RWPE2 (cell line): ENCODE data around the gene RLF.

ENCODE experiments used
- ATAC-seq: fragments of 200-7000 bp; cut with Tn5 transposase; 3 replicates; pipeline ENCODE4 v1.9.1; 2021; ENCODE audit warnings: low read depth
- DNase-seq: peaks from one replicate; pipeline ENCODE4 v3.0.0-alpha.2; 2020; ENCODE audit warnings: low spot score
- H3K27ac ChIP-seq: fragments of 450-650 bp; 2 replicates; pipeline ENCODE4 v1.5.1; 2017; ENCODE audit warnings: mild to moderate bottlenecking; ENCODE audit not compliant: poor library complexity, severe bottlenecking
- H3K27me3 ChIP-seq: fragments of 250-450 bp; sonication (Bioruptor Pico); 2 replicates; pipeline ENCODE4 v1.5.1; 2021; ENCODE audit warnings: mild to moderate bottlenecking, moderate library complexity; ENCODE audit not compliant: insufficient read depth, poor library complexity, severe bottlenecking
- H3K36me3 ChIP-seq: fragments of 250-450 bp; sonication (Bioruptor Pico); 2 replicates; pipeline ENCODE4 v1.5.1; 2020; ENCODE audit warnings: low read depth, mild to moderate bottlenecking, moderate library complexity
- H3K4me1 ChIP-seq: fragments of 250-450 bp; sonication (Bioruptor Pico); 2 replicates; pipeline ENCODE4 v1.5.1; 2021; ENCODE audit warnings: mild to moderate bottlenecking, moderate library complexity; ENCODE audit not compliant: insufficient read depth, poor library complexity, severe bottlenecking
- H3K4me3 ChIP-seq: fragments of 250-450 bp; sonication (Bioruptor Pico); 2 replicates; pipeline ENCODE4 v1.5.1; 2021; ENCODE audit warnings: mild to moderate bottlenecking, moderate library complexity; ENCODE audit not compliant: severe bottlenecking
- H3K9me3 ChIP-seq: fragments of 250-450 bp; sonication (Bioruptor Pico); 2 replicates; pipeline ENCODE4 v1.5.1; 2021; ENCODE audit warnings: mild to moderate bottlenecking, moderate library complexity; ENCODE audit not compliant: severe bottlenecking
- CTCF ChIP-seq: fragments of 450-650 bp; IDR thresholded peaks from one replicate; pipeline ENCODE4 v1.5.1; 2017; ENCODE audit warnings: mild to moderate bottlenecking, moderate library complexity; ENCODE audit not compliant: poor library complexity, severe bottlenecking

The RLF gene

DNA sequence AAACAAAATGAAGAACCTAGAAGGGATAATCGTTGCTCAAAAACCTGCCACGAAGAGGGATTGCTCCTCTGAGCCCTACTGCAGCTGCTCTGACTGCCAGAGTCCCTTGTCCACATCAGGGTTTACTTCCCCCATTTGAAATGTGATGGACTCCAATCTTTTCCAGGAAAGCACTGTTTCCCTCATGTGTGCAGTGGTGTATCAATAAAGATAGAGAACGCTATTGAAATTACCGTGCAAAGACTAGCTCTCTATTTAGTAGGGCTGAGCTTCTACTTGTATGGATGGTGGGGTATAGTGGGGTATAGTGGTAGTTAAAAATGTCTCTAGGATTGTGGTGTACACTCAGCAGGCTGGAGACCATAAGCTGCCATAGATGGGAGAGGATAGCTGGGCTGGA is 90.3 kb downstream of the RLF start:
- H3K9me3 ChIP-seq, result no peaks in the 10 kb centered on the region

GRCh38 chr1:40252601-40253000 is 91.4 kb downstream of the RLF start:
- Histone ChIP-seq H3K27me3 (no peaks in the 10 kb centered on the region), H3K4me1 (peaks cover 10% of the 10 kb centered on the region), H3K36me3 (no peaks in the 10 kb centered on the region), H3K4me3 (no peak overlapping the region), H3K27ac (no peak overlapping the region), H3K9me3 (no peaks in the 10 kb centered on the region)
- ATAC-seq, result no peak
- DNase-seq, result no peak
- no peak for TF ChIP-seq CTCF

More for the DNA sequence above, 90.3 kb downstream of the RLF start:
- Histone ChIP-seq H3K27me3 (no peaks in the 10 kb centered on the region), H3K36me3 (no peaks in the 10 kb centered on the region), H3K27ac (no peak overlapping the region), H3K4me1 (peaks cover 7% of the 10 kb centered on the region), H3K4me3 (no peak overlapping the region)
- no peak for TF ChIP-seq CTCF
- no peak for DNase-seq
- ATAC-seq, result no peak

DNA sequence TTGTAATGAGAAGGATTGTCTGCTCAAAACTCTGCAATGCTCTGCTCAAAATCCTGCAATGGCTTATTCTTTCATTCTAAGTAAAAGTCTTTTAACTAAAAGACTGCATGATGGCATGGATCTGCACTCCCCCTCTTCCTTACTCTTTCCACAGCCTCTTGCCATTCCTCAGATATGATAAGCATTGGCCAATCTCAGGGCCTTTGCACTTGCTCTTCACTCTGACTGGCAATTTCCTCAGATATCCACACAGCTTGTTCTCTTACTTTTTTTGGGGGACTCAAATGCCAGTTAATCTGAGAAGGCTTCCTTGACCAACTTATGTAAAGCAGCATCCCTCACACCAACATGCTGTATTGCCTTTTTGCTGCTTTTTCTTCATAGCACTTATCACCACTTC is 94.0 kb downstream of the RLF start:
- TF ChIP-seq CTCF, result no peak
- Histone ChIP-seq H3K27me3 (no peaks in the 10 kb centered on the region), H3K4me1 (peaks cover 12% of the 10 kb centered on the region), H3K9me3 (no peaks in the 10 kb centered on the region), H3K4me3 (no peak overlapping the region), H3K36me3 (peaks cover 8% of the 10 kb centered on the region), H3K27ac (no peak overlapping the region)
- no peak for ATAC-seq
- DNase-seq, result no peak

DNA sequence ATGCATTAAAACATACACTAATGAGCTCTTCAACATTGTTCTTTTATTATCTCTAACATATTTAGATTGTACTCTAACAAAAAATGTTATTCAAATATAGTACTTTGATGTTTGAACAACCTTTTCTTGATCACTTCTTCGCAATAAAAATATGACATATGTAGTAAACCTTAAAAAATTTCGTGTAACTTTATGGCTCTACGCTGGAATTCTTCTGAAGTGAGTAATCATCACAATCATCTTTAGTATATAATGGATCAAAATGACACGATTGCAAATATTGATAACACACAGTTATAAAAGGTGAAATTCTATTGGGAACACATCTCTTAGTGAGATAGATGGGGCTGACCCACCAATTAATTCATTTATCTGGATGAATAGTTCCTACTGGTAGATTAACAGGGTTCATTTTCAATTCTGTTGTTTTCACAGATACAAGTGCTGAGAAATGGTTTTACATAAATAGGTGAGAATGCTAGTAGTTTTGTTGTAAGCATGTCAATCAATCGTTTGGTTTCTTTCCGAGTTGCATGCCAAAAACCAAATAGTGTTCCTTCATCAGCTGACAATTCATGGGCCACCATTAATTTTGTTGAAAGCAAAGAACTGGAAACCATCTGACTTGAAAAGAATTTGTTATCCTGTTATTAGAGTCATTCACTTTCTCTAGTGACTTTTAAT is 95.4 kb downstream of the RLF start:
- Histone ChIP-seq H3K4me1 (peaks cover 12% of the 10 kb centered on the region), H3K9me3 (no peaks in the 10 kb centered on the region), H3K4me3 (peak overlapping the region; percentile 80), H3K36me3 (peaks cover 21% of the 10 kb centered on the region), H3K27ac (peak overlapping the region; percentile 93), H3K27me3 (no peaks in the 10 kb centered on the region)
- ATAC-seq (no peak), DNase-seq (no peak)
- TF ChIP-seq CTCF, result no peak

GRCh38 chr1:40257313-40257687 is 96.1 kb downstream of the RLF start:
- Histone ChIP-seq H3K9me3 (no peaks in the 10 kb centered on the region), H3K27ac (peak overlapping the region; percentile 93), H3K27me3 (no peaks in the 10 kb centered on the region), H3K4me3 (peak overlapping the region; percentile 80), H3K4me1 (peaks cover 12% of the 10 kb centered on the region), H3K36me3 (peaks cover 29% of the 10 kb centered on the region)
- ATAC-seq (peak; percentile 3; the same call in 2 of the 3 replicates), DNase-seq (no peak)
- TF ChIP-seq CTCF, result no peak
